Dermis blood vessel endothelial cell (primary cell): Measurements from ENCODE around the gene RBM44. TPM values are rescaled to one million over a fixed set of nuclear protein-coding genes. Genes with fewer than 3 reads are reported as not detected.
"Not testable (repeated sequence)": the region's sequence is repeated elsewhere in the genome, so short reads cannot be mapped to it uniquely, and the experiment has no call there.

Experiments
- DNase-seq: peaks from one replicate; pipeline ENCODE4 v3.0.0; 2010
- total RNA-seq: library from RNA; depleted of rRNA; stranded (reverse); fragments of >200 nt; gene quantifications from 2 replicates; pipeline ENCODE4 v1.2.3, GENCODE V29; 2014

Gene RBM44, protein sequence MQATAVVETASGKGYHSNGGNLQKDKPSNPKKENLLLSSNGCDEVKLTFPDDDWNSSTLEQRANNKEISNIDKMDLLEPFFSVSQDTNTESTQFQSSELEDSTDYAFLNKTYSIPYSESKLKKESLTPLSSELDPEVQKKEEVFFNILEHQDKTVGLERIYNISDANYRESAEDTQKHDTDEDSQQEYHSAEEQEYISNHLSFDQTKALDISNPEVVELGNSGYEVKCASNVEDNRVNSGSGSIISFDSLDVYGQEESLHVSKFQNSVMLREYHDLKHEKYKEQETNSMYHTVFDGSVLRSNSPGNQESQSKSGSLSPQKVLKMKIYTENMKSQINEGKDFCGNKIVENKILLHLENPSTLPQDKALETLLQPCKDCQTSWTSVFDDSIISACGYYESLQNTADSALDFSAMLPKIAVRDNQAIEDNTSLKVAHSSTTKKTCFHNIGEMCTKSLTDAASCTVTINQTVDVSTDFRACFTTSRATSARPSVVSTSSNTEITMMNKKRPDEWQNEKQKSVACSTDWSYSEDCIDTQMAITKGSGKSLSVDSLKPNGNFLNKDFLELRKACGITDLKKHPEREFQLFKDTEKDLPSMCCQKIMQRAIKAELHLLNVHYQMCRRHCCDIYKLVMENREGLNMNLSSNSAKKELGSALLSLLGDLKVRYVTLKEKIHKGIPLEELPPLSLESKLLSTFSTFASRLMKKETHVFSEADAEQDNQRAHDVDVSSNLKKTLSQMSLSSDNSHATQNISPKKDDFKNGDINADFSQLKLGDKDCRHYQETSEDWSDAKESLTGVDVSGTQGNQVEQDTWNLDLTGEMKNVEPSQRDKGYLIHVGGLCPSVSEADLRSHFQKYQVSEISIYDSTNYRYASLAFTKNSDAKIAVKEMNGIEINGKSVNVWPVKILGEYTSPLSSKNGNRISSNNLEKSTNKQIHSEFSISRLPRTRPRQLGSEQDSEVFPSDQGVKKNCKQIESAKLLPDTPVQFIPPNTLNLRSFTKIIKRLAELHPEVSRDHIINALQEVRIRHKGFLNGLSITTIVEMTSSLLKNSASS
- total RNA-seq, result 0.65 and 0.68 TPM in 2 replicates

DNA sequence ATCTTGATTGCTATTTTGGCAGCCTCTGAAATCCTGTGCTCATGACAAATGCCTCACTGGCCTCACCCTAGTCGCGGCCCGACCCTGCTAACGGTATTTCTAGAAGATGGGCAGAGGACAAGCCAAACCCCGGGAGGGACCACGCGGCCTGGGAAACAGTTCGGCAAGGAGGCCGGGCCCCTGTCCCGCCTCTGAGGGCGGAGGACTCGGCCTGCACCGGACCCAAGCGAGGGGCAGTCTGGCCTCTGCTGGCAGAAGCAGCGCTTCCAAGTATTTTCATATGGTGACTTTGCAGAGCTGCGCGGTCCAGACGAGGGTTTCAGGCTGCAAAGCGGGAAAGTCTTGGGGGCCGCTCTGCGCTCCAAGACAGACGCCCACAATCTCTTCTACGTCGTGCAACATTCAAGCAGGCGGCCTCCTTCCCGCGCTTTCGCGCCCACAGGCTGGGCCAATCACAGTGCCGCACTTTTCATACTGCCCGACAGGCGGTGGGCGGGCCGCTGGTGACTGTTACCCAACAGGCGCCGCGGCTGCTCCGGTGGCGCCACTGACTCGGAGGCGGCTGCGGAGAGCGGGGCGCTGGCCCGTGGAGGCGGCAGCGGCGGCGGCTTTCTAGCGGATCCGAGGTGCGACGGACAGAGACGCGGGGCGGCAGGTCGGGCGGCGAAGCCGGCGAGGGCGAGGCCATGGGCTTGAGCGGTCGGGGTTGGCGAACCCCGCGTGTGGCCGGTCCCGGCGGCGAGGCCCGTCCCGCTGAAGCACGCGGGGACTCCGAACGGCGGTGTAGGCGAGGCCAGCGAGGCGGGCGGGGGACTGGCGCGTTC is at the start of gene RBM44:
Gene RBM44, plus strand, starts transcription at position 544 of the 824 bp plus-strand sequence. CDS start 14,831 bp downstream, outside the sequence.
- DNase-seq, result no peak

GRCh38 chr2:237749002-237749401 is 49.6 kb upstream of the RBM44 start:
- no peak for DNase-seq

GRCh38 chr2:237749961-237750360 is 48.6 kb upstream of the RBM44 start:
- DNase-seq, result no peak

GRCh38 chr2:237750441-237750840 is 48.1 kb upstream of the RBM44 start:
- DNase-seq, result not testable (repeated sequence)

DNA sequence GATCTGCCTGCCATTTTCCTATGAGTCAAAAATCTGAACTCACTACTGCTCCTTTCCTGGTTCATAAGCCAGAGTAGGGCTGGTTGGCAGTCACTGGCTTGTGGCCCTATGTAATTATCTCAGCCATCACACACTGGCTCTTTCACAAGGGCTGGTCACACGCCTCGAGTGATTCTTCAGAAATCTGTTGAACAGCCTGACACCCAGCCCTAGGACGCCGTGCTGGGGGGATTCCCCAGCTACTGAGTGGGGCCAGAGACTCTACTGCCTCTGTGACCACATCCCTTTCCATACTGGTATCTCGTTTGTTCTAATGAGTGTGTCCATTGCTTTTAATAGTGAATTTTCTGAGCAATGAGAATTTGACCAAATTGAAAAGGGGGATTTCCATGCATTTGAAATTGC is 45.8 kb upstream of the RBM44 start:
- no peak for DNase-seq

GRCh38 chr2:237754182-237754581 is 44.4 kb upstream of the RBM44 start:
- no peak for DNase-seq

DNA sequence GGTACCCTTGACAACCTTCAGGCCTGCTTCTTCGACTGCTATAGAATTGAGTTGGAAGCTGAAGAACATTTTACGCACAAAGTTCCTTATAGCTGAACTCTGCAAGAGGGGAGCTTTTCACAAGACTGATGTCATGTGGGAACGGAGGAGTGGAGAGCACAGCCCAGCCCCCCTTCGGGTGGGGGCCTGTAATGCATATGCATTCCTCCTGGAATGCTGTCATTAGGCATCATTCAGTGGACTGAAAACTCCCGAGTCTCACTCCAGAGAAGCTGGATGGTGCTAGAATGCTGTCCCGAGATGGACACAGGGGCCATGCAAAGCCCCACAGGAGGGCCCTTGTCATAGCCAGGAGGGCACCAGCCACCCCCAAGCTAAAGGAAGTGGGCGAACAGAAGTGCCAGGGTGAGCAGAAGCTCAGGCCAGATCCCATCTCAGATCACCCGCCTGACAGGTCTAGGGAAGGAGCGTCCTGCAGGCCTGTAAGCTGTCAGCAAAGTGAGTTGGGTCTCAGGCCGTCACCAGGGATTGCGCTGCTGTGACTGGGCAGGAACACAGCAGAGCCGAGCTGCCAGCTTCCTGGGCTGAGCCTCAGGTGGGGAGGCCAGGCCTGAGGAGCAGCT is 43.8 kb upstream of the RBM44 start:
- DNase-seq, result no peak

GRCh38 chr2:237757616-237758015 is 41.0 kb upstream of the RBM44 start:
- DNase-seq, result no peak

- DNase-seq, result no peak
Observed at GRCh38 chr2:237758185-237758584, 40.4 kb upstream of the RBM44 start.

GRCh38 chr2:237759176-237759575 is 39.4 kb upstream of the RBM44 start:
- DNase-seq, result no peak

DNA sequence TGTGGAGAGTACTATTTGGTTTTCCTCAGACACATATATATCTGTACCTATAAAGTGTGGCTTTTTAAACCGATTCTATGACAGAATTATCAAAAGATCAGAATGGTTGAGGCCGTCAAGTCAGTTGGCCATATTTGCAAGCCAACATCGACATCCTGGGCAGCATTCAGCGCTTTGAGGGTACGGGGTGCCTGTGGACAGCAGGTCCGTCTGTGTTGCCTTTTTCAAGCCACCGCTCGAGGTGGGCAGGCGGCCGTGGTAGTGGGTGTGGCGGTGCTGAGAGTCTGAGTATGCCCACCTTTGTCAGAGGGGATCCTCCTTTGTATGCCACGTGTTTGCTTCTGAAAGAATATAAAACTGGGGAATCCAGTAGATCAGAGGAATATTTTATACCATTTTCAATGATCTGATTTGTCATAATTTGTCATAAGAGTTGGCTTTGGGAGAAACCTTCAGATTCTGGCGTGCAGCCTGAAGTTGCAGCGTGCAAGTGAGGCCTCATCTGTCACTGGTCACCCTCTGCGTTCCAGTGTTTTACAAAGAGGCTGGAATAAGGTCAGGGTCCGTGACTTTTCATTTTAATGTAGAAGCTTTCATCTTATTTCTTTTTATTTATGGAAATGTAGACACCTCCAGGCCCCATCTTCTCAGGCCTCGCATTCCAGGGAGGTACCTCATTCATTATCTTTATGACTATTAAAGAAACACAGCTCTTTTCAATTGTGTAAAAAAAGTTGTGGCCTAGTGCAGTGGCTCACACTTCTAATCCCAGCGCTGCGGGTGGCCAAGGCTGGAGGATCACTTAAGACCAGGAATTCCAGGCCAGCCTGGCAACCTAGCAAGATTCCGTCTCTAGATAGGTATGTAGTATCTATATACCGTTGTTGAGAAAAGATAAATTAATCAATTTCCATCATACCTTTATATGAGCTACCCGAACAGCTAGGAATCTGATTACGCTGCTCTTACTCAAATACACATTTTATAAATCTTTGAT is 37.8 kb upstream of the RBM44 start:
- DNase-seq, result no peak

GRCh38 chr2:237762291-237763182 is 36.0 kb upstream of the RBM44 start:
- not testable (repeated sequence) for DNase-seq

- DNase-seq, result no peak
Observed at GRCh38 chr2:237763812-237764211, 34.8 kb upstream of the RBM44 start.

- not testable (repeated sequence) for DNase-seq
Observed at GRCh38 chr2:237765122-237765521, 33.5 kb upstream of the RBM44 start.

DNA sequence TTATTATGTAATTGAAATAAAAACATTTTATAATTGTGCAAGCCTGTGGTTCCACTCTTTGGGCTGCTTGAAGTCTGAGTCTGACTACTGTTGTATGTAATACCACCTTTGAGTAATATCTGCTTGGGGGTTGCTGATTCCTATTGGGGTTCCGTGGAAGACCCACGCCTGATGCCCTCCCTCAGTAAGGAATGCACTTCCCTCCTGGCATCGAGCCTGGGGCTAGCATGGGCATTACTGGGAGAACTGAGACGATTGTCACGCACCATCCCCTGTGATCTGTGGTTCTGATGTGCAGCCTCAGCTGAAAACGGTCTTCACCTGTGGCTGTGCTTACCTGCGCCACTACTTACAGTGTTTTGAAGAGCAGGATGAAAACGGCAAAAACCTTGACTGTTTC is 32.7 kb upstream of the RBM44 start:
- no peak for DNase-seq

DNA sequence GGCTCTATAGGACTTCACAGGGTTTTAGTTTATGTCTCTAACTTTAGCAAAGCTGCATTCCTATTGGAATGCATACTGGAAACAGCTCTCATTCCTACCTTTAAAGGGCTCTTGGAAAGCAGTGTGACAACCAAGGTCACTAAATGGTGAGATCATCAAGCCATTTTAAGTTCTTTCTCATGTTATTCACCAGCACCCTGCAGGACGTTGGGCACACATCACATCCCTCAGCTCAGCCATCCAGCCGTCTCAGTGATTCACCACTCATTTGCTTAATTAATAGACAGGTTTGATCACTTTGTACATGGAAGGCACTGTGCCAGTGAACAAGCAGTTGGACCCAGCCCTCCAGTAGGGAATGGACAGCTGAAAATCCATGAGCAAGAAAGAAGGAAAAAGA is 32.2 kb upstream of the RBM44 start:
- peak; percentile 12 for DNase-seq

GRCh38 chr2:237772513-237772912 is 26.1 kb upstream of the RBM44 start:
- DNase-seq, result no peak

GRCh38 chr2:237773826-237774225 is 24.8 kb upstream of the RBM44 start:
- DNase-seq, result no peak

DNA sequence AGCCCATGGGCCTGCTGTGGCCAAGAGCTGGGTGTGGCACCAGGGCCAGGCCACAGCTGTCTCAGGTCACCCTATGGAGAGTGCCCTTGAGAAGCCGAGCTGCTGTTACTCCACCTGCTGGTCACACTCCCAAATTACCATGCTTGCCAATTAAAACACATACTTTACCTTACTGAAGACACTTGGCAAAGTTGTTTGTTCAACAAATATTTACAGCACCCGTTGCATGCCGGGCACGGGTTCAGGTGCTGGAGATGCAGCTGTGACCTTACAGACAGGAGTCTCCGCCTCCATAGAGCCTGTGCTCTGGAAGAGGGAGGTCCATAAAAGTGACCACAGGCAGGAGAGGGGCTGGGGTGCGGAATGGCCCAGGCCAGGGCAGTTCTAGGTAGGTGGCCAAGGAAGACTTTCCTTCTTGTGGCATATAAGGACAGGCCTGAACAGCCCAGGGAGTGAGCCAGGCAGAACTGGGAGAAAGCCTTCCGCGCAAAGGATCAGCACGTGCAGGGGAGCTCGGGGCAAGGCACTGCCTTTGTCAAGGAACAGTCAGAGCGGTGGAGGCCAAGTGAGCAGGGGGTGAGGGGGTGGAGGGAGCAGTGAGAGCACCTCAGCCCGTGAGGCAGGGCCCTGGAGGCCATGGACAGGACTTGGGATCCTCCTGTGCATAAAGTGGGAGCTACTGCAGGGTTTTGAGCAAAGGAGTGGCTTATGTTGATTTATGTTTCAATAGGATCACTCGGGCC is 23.6 kb upstream of the RBM44 start:
- DNase-seq, result peak; percentile 81
